Astrocyte of the cerebellum (primary cell): ENCODE measurements around the gene EYS.
A peak's percentile ranks its signal among the peaks of the same experiment; 100 is the strongest.

Source experiments
- DNase-seq: peaks from one replicate; pipeline ENCODE4 v3.0.0-alpha.2; 2011; ENCODE audit warnings: low read depth
- H3K4me3 ChIP-seq: 2 replicates; pipeline ENCODE4 v1.5.1; 2011; ENCODE audit warnings: mild to moderate bottlenecking, low read depth, low read length, moderate library complexity
- in situ Hi-C: cut with HindIII; loops from 2 replicates; pipeline ENCODE4 v1.10.0; 2017; ENCODE audit warnings: low sequenced_read_pairs
- TF ChIP-seq, protein P1 (sequence below): IDR thresholded peaks from 2 replicates; pipeline ENCODE4 v1.5.1; 2012; ENCODE audit warnings: low read length, low read depth, moderate library complexity, mild to moderate bottlenecking; ENCODE audit errors: missing control alignments

Gene EYS

DNA sequence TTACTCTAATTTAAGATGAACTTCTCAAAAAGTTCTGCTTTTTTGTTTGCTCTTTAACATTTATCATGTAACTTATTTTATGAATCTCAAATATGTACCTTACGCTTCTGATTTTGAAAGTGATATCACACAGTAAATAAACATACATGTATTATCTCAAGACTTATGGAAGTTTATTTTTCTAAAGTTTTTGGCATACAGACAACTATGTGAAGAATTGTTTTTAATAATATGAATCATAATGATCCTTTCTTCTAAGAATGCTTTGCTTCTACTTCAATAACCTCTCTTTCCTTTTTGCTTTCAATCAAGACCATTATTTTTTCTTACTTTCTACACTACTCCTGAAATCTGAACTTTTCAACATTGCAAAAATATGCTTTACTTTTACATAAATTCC is 816.4 kb downstream of the EYS start:
- no peak overlapping the region for H3K4me3 ChIP-seq
- in situ Hi-C loops: no loop called here
- DNase-seq: peak; percentile 15
- TF ChIP-seq, protein P1, sequence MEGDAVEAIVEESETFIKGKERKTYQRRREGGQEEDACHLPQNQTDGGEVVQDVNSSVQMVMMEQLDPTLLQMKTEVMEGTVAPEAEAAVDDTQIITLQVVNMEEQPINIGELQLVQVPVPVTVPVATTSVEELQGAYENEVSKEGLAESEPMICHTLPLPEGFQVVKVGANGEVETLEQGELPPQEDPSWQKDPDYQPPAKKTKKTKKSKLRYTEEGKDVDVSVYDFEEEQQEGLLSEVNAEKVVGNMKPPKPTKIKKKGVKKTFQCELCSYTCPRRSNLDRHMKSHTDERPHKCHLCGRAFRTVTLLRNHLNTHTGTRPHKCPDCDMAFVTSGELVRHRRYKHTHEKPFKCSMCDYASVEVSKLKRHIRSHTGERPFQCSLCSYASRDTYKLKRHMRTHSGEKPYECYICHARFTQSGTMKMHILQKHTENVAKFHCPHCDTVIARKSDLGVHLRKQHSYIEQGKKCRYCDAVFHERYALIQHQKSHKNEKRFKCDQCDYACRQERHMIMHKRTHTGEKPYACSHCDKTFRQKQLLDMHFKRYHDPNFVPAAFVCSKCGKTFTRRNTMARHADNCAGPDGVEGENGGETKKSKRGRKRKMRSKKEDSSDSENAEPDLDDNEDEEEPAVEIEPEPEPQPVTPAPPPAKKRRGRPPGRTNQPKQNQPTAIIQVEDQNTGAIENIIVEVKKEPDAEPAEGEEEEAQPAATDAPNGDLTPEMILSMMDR: no peak

- TF ChIP-seq, protein P1: no peak
- in situ Hi-C loops: no loop called here
These were observed 817.9 kb downstream of the EYS start for GRCh38 chr6:64889144-64889543.

GRCh38 chr6:64874776-64875175 is 832.2 kb downstream of the EYS start:
- no peak for DNase-seq
- no peak overlapping the region for H3K4me3 ChIP-seq
- TF ChIP-seq, protein P1: no peak
- in situ Hi-C loops: no loop called here

More at GRCh38 chr6:64889144-64889543, 817.9 kb downstream of the EYS start:
- no peak overlapping the region for H3K4me3 ChIP-seq
- DNase-seq: no peak

DNA sequence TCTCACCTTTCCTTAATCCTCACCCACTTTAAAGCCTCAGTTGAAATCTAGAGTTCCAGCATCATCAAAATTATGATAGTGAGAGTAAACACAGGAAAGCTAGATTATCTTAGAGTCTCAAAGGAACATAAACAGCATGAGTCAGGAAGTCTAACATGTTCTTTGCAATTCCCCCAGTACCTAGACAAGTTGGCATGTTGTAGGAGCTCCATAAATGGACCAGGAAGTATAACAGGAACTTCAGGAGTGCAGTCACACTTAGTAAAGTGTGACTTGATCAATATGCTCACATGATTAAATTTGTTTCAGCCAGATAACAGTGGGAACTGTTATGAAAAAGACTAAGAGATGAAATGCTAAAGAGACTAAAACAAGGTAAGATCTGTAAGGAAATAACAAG is 834.4 kb downstream of the EYS start:
- DNase-seq: no peak
- TF ChIP-seq, protein P1: no peak
- H3K4me3 ChIP-seq: no peak overlapping the region
- in situ Hi-C loops: no loop called here

DNA sequence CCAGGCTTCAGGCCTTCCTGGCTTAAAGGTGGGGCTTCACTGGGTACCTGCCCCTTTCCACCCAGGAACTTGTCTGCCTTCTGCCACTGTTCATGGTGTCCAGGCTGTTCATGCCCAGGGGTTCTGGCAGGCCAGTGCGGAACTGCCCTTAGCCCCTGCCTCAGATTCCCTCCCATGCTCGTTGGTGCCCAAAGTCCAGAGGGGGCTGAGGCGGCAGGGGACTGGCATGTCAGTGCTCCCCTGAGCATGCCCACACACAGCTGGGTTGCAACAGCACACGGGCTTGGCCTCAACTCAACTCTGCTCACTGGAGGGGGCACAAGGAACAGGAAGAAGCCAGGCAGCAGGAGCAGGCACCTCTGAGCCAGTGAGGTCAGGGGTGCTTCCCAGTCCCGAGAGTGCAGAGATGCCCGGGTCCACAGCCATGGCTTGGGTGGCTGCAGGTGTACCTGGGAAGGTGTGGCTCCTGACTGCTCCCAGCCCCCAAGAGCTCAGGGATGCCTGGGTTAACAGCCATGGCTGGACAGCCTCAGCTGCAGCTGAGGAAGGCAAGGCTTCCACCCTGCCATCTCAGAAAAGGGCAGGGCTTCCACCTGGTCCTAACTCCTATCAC is 845.9 kb downstream of the EYS start:
- TF ChIP-seq, protein P1: no peak
- no peak overlapping the region for H3K4me3 ChIP-seq
- in situ Hi-C loops: no loop called here
- no peak for DNase-seq

GRCh38 chr6:64860203-64860602 is 846.8 kb downstream of the EYS start:
- in situ Hi-C loops: no loop called here
- TF ChIP-seq, protein P1: no peak
- H3K4me3 ChIP-seq: no peak overlapping the region
- DNase-seq: no peak
